WTC11 (cell line): Measurements from ENCODE around the gene FYN. TPM values are rescaled to one million over a fixed set of nuclear protein-coding genes. Genes with fewer than 3 reads are reported as not detected.
"Not testable (repeated sequence)": the region's sequence is repeated elsewhere in the genome, so short reads cannot be mapped to it uniquely, and the experiment has no call there.

Experiments
- ATAC-seq: fragments of 200-7000 bp; cut with Tn5 transposase; 2 replicates; pipeline ENCODE4 v1.10.0; 2021; ENCODE audit warnings: mild to moderate bottlenecking, moderate library complexity
- CTCF ChIA-PET: fragments of 300-600 bp; sonication (Branson Sonifier 250); formaldehyde crosslinking; loops from one replicate; lab custom pipeline; 2021; ENCODE audit warnings: antibody characterized with exemption; lab: Charles Lee
- POLR2A ChIA-PET: fragments of 350-600 bp; sonication (Branson Sonifier 250); formaldehyde crosslinking; loops from one replicate; lab custom pipeline; 2021; ENCODE audit warnings: antibody characterized with exemption; lab: Charles Lee
- DNase-seq: peaks from one replicate; pipeline ENCODE4 v3.0.0; 2021; ENCODE audit warnings: low spot score
- H3K27ac Mint-ChIP-seq: 2 replicates; pipeline ENCODE4 v1.8.0; 2021; ENCODE audit warnings: mixed read lengths
- H3K27me3 Mint-ChIP-seq: 2 replicates; pipeline ENCODE4 v1.8.0; 2021; ENCODE audit warnings: low read depth, mild to moderate bottlenecking, moderate library complexity, mixed read lengths
- H3K36me3 Mint-ChIP-seq: 2 replicates; pipeline ENCODE4 v1.8.0; 2021; ENCODE audit warnings: mixed read lengths
- H3K4me1 Mint-ChIP-seq: 2 replicates; pipeline ENCODE4 v1.8.0; 2022; ENCODE audit warnings: mixed read lengths
- H3K4me3 Mint-ChIP-seq: 2 replicates; pipeline ENCODE4 v1.8.0; 2021; ENCODE audit warnings: mild to moderate bottlenecking, moderate library complexity, mixed read lengths
- H3K9me3 Mint-ChIP-seq: 2 replicates; pipeline ENCODE4 v1.8.0; 2021; ENCODE audit warnings: mixed read lengths
- ATF3 ChIP-seq: sonication (generic); formaldehyde crosslinking; conservative IDR thresholded peaks from 2 replicates; pipeline ENCODE4 v1.8.1; 2022; ENCODE audit warnings: mild to moderate bottlenecking, missing genetic modification reagents
- CDX4 ChIP-seq: fragments of 250-450 bp; sonication (Bioruptor Pico); IDR thresholded peaks from 2 replicates; pipeline ENCODE4 v1.9.0; 2021; ENCODE audit warnings: moderate library complexity, mild to moderate bottlenecking, inconsistent platforms, borderline replicate concordance
- CREB1 ChIP-seq: sonication (generic); formaldehyde crosslinking; IDR thresholded peaks from 2 replicates; pipeline ENCODE4 v1.8.0; 2023; ENCODE audit warnings: mild to moderate bottlenecking, missing genetic modification reagents
- ESRRA ChIP-seq: sonication (generic); formaldehyde crosslinking; IDR thresholded peaks from 2 replicates; pipeline ENCODE4 v1.8.1; 2022; ENCODE audit warnings: mild to moderate bottlenecking, missing genetic modification reagents, borderline replicate concordance
- MAX ChIP-seq: sonication (generic); formaldehyde crosslinking; IDR thresholded peaks from 2 replicates; pipeline ENCODE4 v1.8.0; 2022; ENCODE audit warnings: mild to moderate bottlenecking, missing genetic modification reagents
- NFATC4 ChIP-seq: fragments of 250-450 bp; sonication (Bioruptor Pico); IDR thresholded peaks from 2 replicates; pipeline ENCODE4 v1.9.0; 2021; ENCODE audit warnings: mild to moderate bottlenecking
- RORB ChIP-seq: fragments of 250-450 bp; sonication (Bioruptor Pico); IDR thresholded peaks from 2 replicates; pipeline ENCODE4 v1.9.0; 2021; ENCODE audit warnings: mild to moderate bottlenecking
- SP1 ChIP-seq: sonication (generic); formaldehyde crosslinking; conservative IDR thresholded peaks from 2 replicates; pipeline ENCODE4 v1.8.1; 2022; ENCODE audit warnings: missing genetic modification reagents
- TEAD1 ChIP-seq: sonication (generic); formaldehyde crosslinking; IDR thresholded peaks from 2 replicates; pipeline ENCODE4 v1.8.0; 2022; ENCODE audit warnings: mild to moderate bottlenecking, missing genetic modification reagents
- USF1 ChIP-seq: sonication (generic); formaldehyde crosslinking; IDR thresholded peaks from 2 replicates; pipeline ENCODE4 v1.8.0; 2022; ENCODE audit warnings: mild to moderate bottlenecking, missing genetic modification reagents
- ZNF219 ChIP-seq: sonication (generic); formaldehyde crosslinking; IDR thresholded peaks from 2 replicates; pipeline ENCODE4 v1.8.0; 2023; ENCODE audit warnings: missing genetic modification reagents, mild to moderate bottlenecking, borderline replicate concordance
- ZNF281 ChIP-seq: sonication (generic); formaldehyde crosslinking; IDR thresholded peaks from 2 replicates; pipeline ENCODE4 v1.8.0; 2023; ENCODE audit warnings: mild to moderate bottlenecking, missing genetic modification reagents
- ZNF425 ChIP-seq: fragments of 250-450 bp; sonication (Bioruptor Pico); conservative IDR thresholded peaks from 2 replicates; pipeline ENCODE4 v1.9.0; 2021; ENCODE audit warnings: mild to moderate bottlenecking
- total RNA-seq: library from RNA; stranded (reverse); gene quantifications from 3 replicates; pipeline ENCODE4 v1.2.3, GENCODE V29; 2021

The FYN gene
- total RNA-seq, 1 experiment from 2014 or later = 63.9 TPM

GRCh38 chr6:111639266-111639665 lies 234.0 kb downstream of the FYN start:
- ChIA-PET CTCF (no interaction called here), POLR2A (no interaction called here)
- Mint-ChIP-seq H3K4me1 (no peaks in the 10 kb centered on the region), H3K4me3 (no peak overlapping the region), H3K27ac (no peak overlapping the region), H3K9me3 (peaks cover 6% of the 10 kb centered on the region), H3K36me3 (no peaks in the 10 kb centered on the region), H3K27me3 (no peaks in the 10 kb centered on the region)
- TF ChIP-seq CDX4 (CRISPR knock-in tag) = no peak
- TF ChIP-seq ZNF281 (CRISPR knock-in tag) = no peak
- no peak for TF ChIP-seq TEAD1 (CRISPR knock-in tag)
- TF ChIP-seq SP1 = no peak
- no peak for TF ChIP-seq RORB (CRISPR knock-in tag)
- ATAC-seq (no peak), DNase-seq (no peak)

GRCh38 chr6:111634981-111635380 lies 238.3 kb downstream of the FYN start:
- POLR2A ChIA-PET, H3K27ac Mint-ChIP-seq, H3K27me3 Mint-ChIP-seq, CTCF ChIA-PET, H3K4me3 Mint-ChIP-seq, H3K36me3 Mint-ChIP-seq, DNase-seq, H3K9me3 Mint-ChIP-seq, ATAC-seq: not testable (repeated sequence)
- peaks cover 21% of the 10 kb centered on the region for H3K4me1 Mint-ChIP-seq

- CTCF ChIA-PET = no interaction called here
- DNase-seq = no peak
- no peak for ATAC-seq
These were observed 239.4 kb downstream of the FYN start for GRCh38 chr6:111633822-111634221.

More at GRCh38 chr6:111633822-111634221, 239.4 kb downstream of the FYN start:
- Mint-ChIP-seq H3K27me3 (no peaks in the 10 kb centered on the region; the same call in 1 of the 2 replicates), H3K4me1 (peaks cover 21% of the 10 kb centered on the region), H3K9me3 (no peaks in the 10 kb centered on the region), H3K4me3 (no peak overlapping the region), H3K36me3 (no peaks in the 10 kb centered on the region), H3K27ac (no peak overlapping the region)
- TF ChIP-seq NFATC4 (CRISPR knock-in tag) = no peak
- TF ChIP-seq ZNF219 (CRISPR knock-in tag) = no peak
- TF ChIP-seq USF1 (CRISPR knock-in tag) = no peak
- TF ChIP-seq ATF3 (CRISPR knock-in tag) = no peak
- no peak for TF ChIP-seq ZNF425 (CRISPR knock-in tag)
- no peak for TF ChIP-seq CREB1 (CRISPR knock-in tag)
- no peak for TF ChIP-seq ESRRA
- no peak for TF ChIP-seq MAX (CRISPR knock-in tag)
- POLR2A ChIA-PET = interaction anchor here (0.7 kb wide), 1 partner anchor 18 kb away, joined by 4 read pairs; no protein-coding TSS in a partner anchor
